Fibroblast of upper back skin (primary cell): ENCODE results near the gene WHRN.

Experiments
- DNase-seq: peaks from one replicate; pipeline ENCODE4 v3.0.0-alpha.2; 2013

WHRN gene

GRCh38 chr9:114357911-114358328, 147.4 kb downstream of the WHRN start:
- DNase-seq = no peak

- no peak for DNase-seq
Observed at GRCh38 chr9:114357360-114357759, 147.9 kb downstream of the WHRN start.

GRCh38 chr9:114356792-114357191, 148.5 kb downstream of the WHRN start:
- no peak for DNase-seq

- no peak for DNase-seq
Observed at GRCh38 chr9:114355821-114356220, 149.5 kb downstream of the WHRN start.
